MM.1S (cell line): ENCODE data around the gene PRRT1.

Experiments used
- DNase-seq: peaks from one replicate; pipeline ENCODE4 v3.0.0-alpha.2; 2015
- H2AFZ ChIP-seq: fragments of 300-600 bp; sonication (generic); 2 replicates; pipeline ENCODE4 v1.6.0; 2016; ENCODE audit warnings: antibody characterized with exemption, low read length
- H3F3A ChIP-seq: fragments of 300-600 bp; sonication (generic); 2 replicates; pipeline ENCODE4 v1.6.1; 2016; ENCODE audit warnings: mild to moderate bottlenecking, antibody characterized with exemption, low read length, moderate library complexity, mixed read lengths; ENCODE audit not compliant: insufficient read depth
- H3K27ac ChIP-seq: fragments of 300-600 bp; sonication (generic); 2 replicates; pipeline ENCODE4 v1.5.1; 2016; ENCODE audit warnings: mild to moderate bottlenecking, low read length
- H3K27me3 ChIP-seq: fragments of 300-600 bp; sonication (generic); replicated peaks from 2 replicates; pipeline ENCODE4 v1.6.0; 2016; ENCODE audit warnings: low read length; ENCODE audit not compliant: insufficient read depth
- H3K36me3 ChIP-seq: fragments of 300-600 bp; sonication (generic); replicated peaks from 2 replicates; pipeline ENCODE4 v1.6.1; 2016; ENCODE audit warnings: mild to moderate bottlenecking, low read length, mixed read lengths; ENCODE audit not compliant: insufficient read depth
- H3K4me1 ChIP-seq: fragments of 300-600 bp; sonication (generic); 2 replicates; pipeline ENCODE4 v1.6.1; 2016; ENCODE audit warnings: low read length, mixed read lengths
- H3K4me2 ChIP-seq: fragments of 300-600 bp; sonication (generic); 2 replicates; pipeline ENCODE4 v1.6.0; 2016; ENCODE audit warnings: low read depth, low read length
- H3K4me3 ChIP-seq: fragments of 300-600 bp; sonication (generic); 2 replicates; pipeline ENCODE4 v1.5.1; 2016; ENCODE audit warnings: low read length, mixed read lengths
- H3K79me2 ChIP-seq: fragments of 300-600 bp; sonication (generic); 2 replicates; pipeline ENCODE4 v1.6.1; 2016; ENCODE audit warnings: mixed run types, low read length, mixed read lengths
- H3K9ac ChIP-seq: fragments of 300-600 bp; sonication (generic); 2 replicates; pipeline ENCODE4 v1.6.1; 2016; ENCODE audit warnings: low read length, mixed read lengths
- H3K9me2 ChIP-seq: fragments of 300-600 bp; sonication (generic); replicated peaks from 2 replicates; pipeline ENCODE4 v1.6.1; 2016; ENCODE audit warnings: mild to moderate bottlenecking, low read length, mixed read lengths; ENCODE audit not compliant: insufficient read depth
- H3K9me3 ChIP-seq: fragments of 300-600 bp; sonication (generic); replicated peaks from 2 replicates; pipeline ENCODE4 v1.6.1; 2016; ENCODE audit warnings: mild to moderate bottlenecking, low read length, mixed read lengths; ENCODE audit not compliant: insufficient read depth
- H4K20me1 ChIP-seq: fragments of 300-600 bp; sonication (generic); 2 replicates; pipeline ENCODE4 v1.6.1; 2016; ENCODE audit warnings: mild to moderate bottlenecking, low read length, moderate library complexity, mixed read lengths; ENCODE audit not compliant: insufficient read depth
- CTCF ChIP-seq: fragments of 300-600 bp; sonication (generic); IDR thresholded peaks from 2 replicates; pipeline ENCODE4 v1.5.1; 2016; ENCODE audit warnings: antibody characterized with exemption, low read length, mixed read lengths
- EZH2 ChIP-seq: fragments of 300-600 bp; sonication (generic); optimal IDR thresholded peaks from 2 replicates; pipeline ENCODE3; 2017; ENCODE audit warnings: low read depth, mild to moderate bottlenecking, antibody characterized with exemption, low read length, mixed read lengths
- EZH2phosphoT487 ChIP-seq: fragments of 300-600 bp; sonication (generic); IDR thresholded peaks from 2 replicates; pipeline ENCODE4 v1.6.1; 2018; ENCODE audit warnings: antibody characterized with exemption, low read length

The PRRT1 gene

GRCh38 chr6:32118782-32119628 is 32.7 kb downstream of the PRRT1 start:
- H3K36me3 ChIP-seq = no peaks in the 10 kb centered on the region
- no peak overlapping the region for H3K27ac ChIP-seq
- H3K4me3 ChIP-seq = no peak overlapping the region

GRCh38 chr6:32117461-32117860 is 34.3 kb downstream of the PRRT1 start:
- H2AFZ ChIP-seq = no peak overlapping the region
- no peaks in the 10 kb centered on the region for H3K27me3 ChIP-seq
- H3F3A ChIP-seq = no peaks in the 10 kb centered on the region
- no peak overlapping the region for H3K9ac ChIP-seq
- H3K79me2 ChIP-seq = no peaks in the 10 kb centered on the region
- no peaks in the 10 kb centered on the region for H3K4me1 ChIP-seq
- H3K36me3 ChIP-seq = no peaks in the 10 kb centered on the region
- no peak overlapping the region for H3K4me2 ChIP-seq
- DNase-seq = no peak
- TF ChIP-seq CTCF = no peak
- no peak overlapping the region for H3K27ac ChIP-seq
- H4K20me1 ChIP-seq = no peaks in the 10 kb centered on the region
- H3K9me3 ChIP-seq = no peaks in the 10 kb centered on the region
- H3K4me3 ChIP-seq = no peak overlapping the region
- H3K9me2 ChIP-seq = no peaks in the 10 kb centered on the region

More at GRCh38 chr6:32118782-32119628, 32.7 kb downstream of the PRRT1 start:
- Histone ChIP-seq H3K9ac (no peak overlapping the region), H3F3A (no peaks in the 10 kb centered on the region), H3K4me1 (no peaks in the 10 kb centered on the region), H3K79me2 (no peaks in the 10 kb centered on the region), H4K20me1 (no peaks in the 10 kb centered on the region), H3K9me3 (no peaks in the 10 kb centered on the region), H3K4me2 (no peak overlapping the region), H3K27me3 (no peaks in the 10 kb centered on the region), H3K9me2 (no peaks in the 10 kb centered on the region), H2AFZ (no peak overlapping the region)
- peak; percentile 67 for DNase-seq
- TF ChIP-seq CTCF (peak; percentile 88), EZH2 (no peak), EZH2phosphoT487 (no peak)

DNA sequence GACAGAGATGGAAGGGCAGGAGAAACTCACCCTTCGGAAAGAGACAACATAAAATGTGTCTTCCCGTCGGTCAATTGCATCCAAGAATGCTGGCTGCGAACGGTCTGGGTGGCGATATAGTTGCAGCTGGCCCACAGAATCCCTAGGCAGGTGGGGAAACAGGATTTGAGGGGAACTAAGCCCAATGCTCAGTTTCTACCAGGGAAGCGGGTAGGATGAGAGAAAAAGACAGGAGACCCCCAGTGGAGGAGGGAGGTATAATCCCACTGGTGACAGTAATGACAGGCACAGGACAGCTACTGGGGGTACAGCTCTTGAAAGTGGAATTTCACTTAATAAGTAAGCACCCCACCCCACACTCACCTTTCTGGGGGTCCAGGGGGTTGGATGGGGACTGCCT is 35.1 kb downstream of the PRRT1 start:
- H3K9ac ChIP-seq = no peak overlapping the region
- no peaks in the 10 kb centered on the region for H4K20me1 ChIP-seq

More for the DNA sequence above, 35.1 kb downstream of the PRRT1 start:
- Histone ChIP-seq H3K4me3 (no peak overlapping the region), H3K79me2 (no peaks in the 10 kb centered on the region), H3K4me1 (no peaks in the 10 kb centered on the region), H3K9me3 (no peaks in the 10 kb centered on the region), H3K36me3 (no peaks in the 10 kb centered on the region), H3K27me3 (no peaks in the 10 kb centered on the region), H2AFZ (no peak overlapping the region), H3K4me2 (no peak overlapping the region), H3F3A (no peaks in the 10 kb centered on the region), H3K9me2 (no peaks in the 10 kb centered on the region), H3K27ac (no peak overlapping the region)
- TF ChIP-seq EZH2phosphoT487 (no peak), CTCF (peak; percentile 22; the same call in 1 of the 2 replicates), EZH2 (no peak)
- DNase-seq = no peak
